HCT116 (cell line): ENCODE results near the gene NIPAL1. TPM values are rescaled to one million over a fixed set of nuclear protein-coding genes. Genes with fewer than 3 reads are reported as not detected.

Experiments
- ATAC-seq: fragments of 200-7000 bp; cut with Tn5 transposase; 2 replicates; pipeline ENCODE4 v1.9.1; 2020; ENCODE audit warnings: mild to moderate bottlenecking, moderate library complexity
- BruUV-seq: library from RNA; stranded (reverse); fragments of 400-500 nt; replicated peaks from 2 replicates; lab custom pipeline; 2021; lab: Mats Ljungman, UMichigan
- CTCF ChIA-PET: fragments of 300-600 bp; sonication (Branson Sonifier 250); formaldehyde crosslinking; loops from one replicate; lab custom pipeline; 2021; ENCODE audit warnings: antibody characterized with exemption; lab: Charles Lee
- POLR2A ChIA-PET: fragments of 300-600, 350-600 bp; sonication (Branson Sonifier 250); formaldehyde crosslinking; loops from one replicate; lab custom pipeline; 2021; ENCODE audit warnings: antibody characterized with exemption; lab: Charles Lee
- RAD21 ChIA-PET, 2 experiments: fragments of 300-600 bp; sonication (Branson Sonifier 250); formaldehyde crosslinking; loops; one replicate each; lab custom pipeline; 2023; ENCODE audit warnings: low total read pairs in 2 of 2; ENCODE audit not compliant: uncharacterized antibody in 2 of 2, unreplicated experiment in 2 of 2, low non-redundant PET in 1 of 2; lab: Charles Lee
- DNase-seq: peaks from one replicate; pipeline ENCODE4 v3.0.0-alpha.2; 2010; ENCODE audit warnings: low read depth, low spot score
- H2AFZ ChIP-seq: fragments of 200-600 bp; shearing (Covaris generic), sonication (generic); 2 replicates; pipeline ENCODE4 v1.6.1; 2017; ENCODE audit warnings: low read depth, mixed run types, mixed read lengths, antibody characterized with exemption, low read length; ENCODE audit not compliant: poor library complexity, severe bottlenecking
- H3K27ac ChIP-seq: 2 replicates; pipeline ENCODE4 v1.5.1; 2012; ENCODE audit warnings: low read depth, low read length
- H3K27me3 ChIP-seq: fragments of 200-600 bp; sonication (generic); 2 replicates; pipeline ENCODE4 v1.6.1; 2016; ENCODE audit warnings: mixed run types, low read length, mixed read lengths; ENCODE audit not compliant: insufficient read depth
- H3K36me3 ChIP-seq, 2 experiments: fragments of 200-500 bp in 1 of 2; fragments of 200-600 bp in 1 of 2; sonication (Bioruptor generic) in 1 of 2; sonication (generic) in 1 of 2; 2 replicates each; pipeline versions ENCODE4 v1.5.1 to v1.6.1; 2014 to 2016; ENCODE audit warnings: low read length in 2 of 2, inconsistent platforms in 1 of 2, mixed read lengths in 1 of 2, mixed run types in 1 of 2; ENCODE audit not compliant: insufficient read depth in 2 of 2, control insufficient read depth in 1 of 2
- H3K4me1 ChIP-seq, 2 experiments: fragments of 200-600 bp in 1 of 2; sonication (generic) in 1 of 2; 2 replicates each; pipeline versions ENCODE4 v1.5.1 to v1.6.1; 2012 to 2017; ENCODE audit warnings: low read length in 2 of 2, inconsistent platforms in 1 of 2, mild to moderate bottlenecking in 1 of 2, mixed read lengths in 1 of 2, mixed run types in 1 of 2, moderate library complexity in 1 of 2; ENCODE audit not compliant: insufficient read depth in 2 of 2, control insufficient read depth in 1 of 2
- H3K4me2 ChIP-seq: fragments of 200-600 bp; sonication (generic); 2 replicates; pipeline ENCODE4 v1.6.1; 2017; ENCODE audit warnings: mixed run types, low read length, mixed read lengths
- H3K4me3 ChIP-seq, 2 experiments: fragments of 200-600 bp in 1 of 2; sonication (generic) in 1 of 2; replicated peaks in 1 of 2; 2 replicates each; pipeline ENCODE4 v1.5.1; 2011 to 2016; ENCODE audit warnings: low read length in 2 of 2, control low read depth in 1 of 2, low read depth in 1 of 2, mild to moderate bottlenecking in 1 of 2, mixed read lengths in 1 of 2, mixed run types in 1 of 2
- H3K79me2 ChIP-seq: fragments of 200-600 bp; sonication (generic); 2 replicates; pipeline ENCODE4 v1.6.1; 2017; ENCODE audit warnings: mild to moderate bottlenecking, mixed run types, low read length, moderate library complexity, mixed read lengths; ENCODE audit not compliant: insufficient read depth
- H3K9ac ChIP-seq: fragments of 200-600 bp; sonication (generic); 2 replicates; pipeline ENCODE4 v1.6.1; 2016; ENCODE audit warnings: low read length, mixed read lengths
- H3K9me2 ChIP-seq: fragments of 200-600 bp; sonication (generic), shearing (Covaris generic); 2 replicates; pipeline ENCODE4 v1.6.1; 2017; ENCODE audit warnings: mixed run types, mild to moderate bottlenecking, moderate library complexity; ENCODE audit not compliant: insufficient read depth
- H3K9me3 ChIP-seq, 2 experiments: fragments of 200-500 bp in 1 of 2; fragments of 200-600 bp in 1 of 2; sonication (Bioruptor generic) in 1 of 2; sonication (generic) in 1 of 2; 2 replicates each; pipeline ENCODE4 v1.6.1; 2014 to 2017; ENCODE audit warnings: low read length in 2 of 2, mixed read lengths in 2 of 2, inconsistent platforms in 1 of 2, low read depth in 1 of 2, mild to moderate bottlenecking in 1 of 2, mixed run types in 1 of 2, moderate library complexity in 1 of 2; ENCODE audit not compliant: control insufficient read depth in 1 of 2, insufficient read depth in 1 of 2
- H4K20me1 ChIP-seq: fragments of 200-600 bp; sonication (generic), shearing (Covaris generic); 2 replicates; pipeline ENCODE4 v1.6.1; 2017; ENCODE audit warnings: mixed run types, mild to moderate bottlenecking, moderate library complexity; ENCODE audit not compliant: insufficient read depth
- ATF3 ChIP-seq: IDR thresholded peaks from 2 replicates; pipeline ENCODE4 v1.6.1; 2012
- CBX3 ChIP-seq: IDR thresholded peaks from 2 replicates; pipeline ENCODE4 v1.6.1; 2012; ENCODE audit warnings: low read depth
- EGR1 ChIP-seq: IDR thresholded peaks from 2 replicates; pipeline ENCODE4 v1.6.1; 2012; ENCODE audit warnings: low read depth
- JUND ChIP-seq: IDR thresholded peaks from 2 replicates; pipeline ENCODE4 v1.6.1; 2012
- MAX ChIP-seq: IDR thresholded peaks from 2 replicates; pipeline ENCODE4 v1.6.1; 2012
- POLR2AphosphoS5 ChIP-seq: IDR thresholded peaks from 2 replicates; pipeline ENCODE4 v1.6.1; 2011; ENCODE audit warnings: mild to moderate bottlenecking, low read depth, low read length, moderate library complexity
- RAD21 ChIP-seq: IDR thresholded peaks from 2 replicates; pipeline ENCODE4 v1.6.1; 2012; ENCODE audit warnings: low read depth, mild to moderate bottlenecking
- REST ChIP-seq: IDR thresholded peaks from 2 replicates; pipeline ENCODE4 v1.6.1; 2012; ENCODE audit warnings: low read depth
- SIN3A ChIP-seq: IDR thresholded peaks from 2 replicates; pipeline ENCODE4 v1.6.1; 2012; ENCODE audit warnings: low read depth
- YY1 ChIP-seq: IDR thresholded peaks from 2 replicates; pipeline ENCODE4 v1.6.1; 2011; ENCODE audit warnings: low read length, low read depth, moderate library complexity, mild to moderate bottlenecking; ENCODE audit not compliant: insufficient replicate concordance; ENCODE audit errors: extremely low read depth
- ZBTB33 ChIP-seq: IDR thresholded peaks from 2 replicates; pipeline ENCODE4 v1.6.1; 2011; ENCODE audit warnings: mild to moderate bottlenecking, low read length, moderate library complexity; ENCODE audit not compliant: insufficient replicate concordance; ENCODE audit errors: extremely low read depth
- ZNF274 ChIP-seq: fragments of 200-500 bp; sonication (Bioruptor generic); IDR thresholded peaks from 2 replicates; pipeline ENCODE4 v1.6.1; 2014; ENCODE audit warnings: mild to moderate bottlenecking, low read depth, low read length, inconsistent platforms
- intact Hi-C: fragments of 100-400 bp; cut with micrococcal nuclease; formaldehyde crosslinking; loops from 2 replicates; pipeline ENCODE4 v1.10.0; 2022
- total RNA-seq: library from RNA; stranded (reverse); gene quantifications from one replicate; pipeline ENCODE4 v1.2.1, GENCODE V29; 2021; ENCODE audit not compliant: unreplicated experiment

Gene NIPAL1
- total RNA-seq, 1 experiment from 2014 or later, result 7.0 TPM

- Histone ChIP-seq H3K36me3 (no peaks in the 10 kb centered on the region), H3K9me3 (no peaks in the 10 kb centered on the region), H3K9ac (no peak overlapping the region), H3K4me3 (no peak overlapping the region), H3K27ac (no peak overlapping the region), H3K4me1 (no peaks in the 10 kb centered on the region), H4K20me1 (no peaks in the 10 kb centered on the region), H3K9me2 (no peaks in the 10 kb centered on the region), H3K27me3 (no peaks in the 10 kb centered on the region), H2AFZ (no peak overlapping the region), H3K4me2 (no peak overlapping the region), H3K79me2 (no peaks in the 10 kb centered on the region)
- ATAC-seq (no peak), DNase-seq (no peak)
- CTCF ChIA-PET, result no interaction called here
- POLR2A ChIA-PET, result no interaction called here
- no TSS peak for BruUV-seq
- TF ChIP-seq ZNF274 (no peak), JUND (no peak), YY1 (no peak), EGR1 (no peak), CBX3 (no peak), ZBTB33 (no peak), MAX (no peak), POLR2AphosphoS5 (no peak), SIN3A (no peak), ATF3 (no peak), RAD21 (no peak), REST (no peak)
- intact Hi-C loops, result no loop called here
- RAD21 ChIA-PET, result no interaction called here
Measured at GRCh38 chr4:47974566-47974965, 42.0 kb upstream of the NIPAL1 start.
